CD4-positive, alpha-beta T cell (primary cell): Measurements from ENCODE around the gene MECP2. TPM values are rescaled to one million over a fixed set of nuclear protein-coding genes. Genes with fewer than 3 reads are reported as not detected.
A peak's percentile ranks its signal among the peaks of the same experiment; 100 is the strongest.

ENCODE experiments used
- ATAC-seq: fragments of 200-7000 bp; cut with Tn5 transposase; one replicate; pipeline ENCODE4 v1.10.0; 2022; ENCODE audit warnings: mild to moderate bottlenecking; ENCODE audit not compliant: poor library complexity
- CTCF ChIA-PET: fragments of 350-600 bp; sonication (Branson Sonifier 250); formaldehyde crosslinking; loops from one replicate; lab custom pipeline; 2021; ENCODE audit warnings: antibody characterized with exemption, inconsistent platforms; lab: Charles Lee
- POLR2A ChIA-PET: fragments of 350-600 bp; sonication (Branson Sonifier 250); formaldehyde crosslinking; loops from one replicate; lab custom pipeline; 2021; ENCODE audit warnings: antibody characterized with exemption, inconsistent platforms; lab: Charles Lee
- DNase-seq, 14 experiments: peaks; one replicate each; pipeline ENCODE4 v3.0.0-alpha.2; 2013 to 2020; ENCODE audit warnings: mixed read lengths in 2 of 14
- H3K27ac ChIP-seq, 2 donors: one replicate each; pipeline versions ENCODE4 v1.5.1 to v1.7.0; 2013; ENCODE audit warnings: low read length in 2 of 2, low read depth in 1 of 2, mild to moderate bottlenecking in 1 of 2
- H3K27me3 ChIP-seq, 2 experiments: 1 replicate in 1 of 2; 2 replicates in 1 of 2; pipeline versions ENCODE4 v1.6.1 to v1.7.0; 2013; ENCODE audit warnings: low read length in 2 of 2, control low read depth in 1 of 2, mild to moderate bottlenecking in 1 of 2, moderate library complexity in 1 of 2; ENCODE audit not compliant: insufficient read depth in 2 of 2, control insufficient read depth in 1 of 2
- H3K36me3 ChIP-seq: one replicate; pipeline ENCODE4 v1.6.1; 2013; ENCODE audit warnings: low read length, control low read depth; ENCODE audit not compliant: insufficient read depth
- H3K4me1 ChIP-seq: one replicate; pipeline ENCODE4 v1.6.1; 2013; ENCODE audit warnings: low read length, control low read depth; ENCODE audit not compliant: insufficient read depth
- H3K4me3 ChIP-seq: one replicate; pipeline ENCODE4 v1.5.1; 2013; ENCODE audit warnings: mild to moderate bottlenecking, low read length, moderate library complexity
- H3K9me3 ChIP-seq, 2 experiments: 1 replicate in 1 of 2; 2 replicates in 1 of 2; pipeline versions ENCODE4 v1.6.1 to v1.7.0; 2013; ENCODE audit warnings: low read length in 2 of 2, mild to moderate bottlenecking in 2 of 2, control low read depth in 1 of 2, moderate library complexity in 1 of 2; ENCODE audit not compliant: control insufficient read depth in 1 of 2, insufficient read depth in 1 of 2
- H3K27ac Mint-ChIP-seq: one replicate; pipeline ENCODE4 v1.8.0; 2020; ENCODE audit warnings: mixed read lengths
- H3K27me3 Mint-ChIP-seq: one replicate; pipeline ENCODE4 v1.8.0; 2021; ENCODE audit warnings: mixed read lengths
- H3K36me3 Mint-ChIP-seq: one replicate; pipeline ENCODE4 v1.8.0; 2021; ENCODE audit warnings: low read depth, mixed read lengths
- H3K4me1 Mint-ChIP-seq: one replicate; pipeline ENCODE4 v1.8.0; 2021; ENCODE audit warnings: low read depth, mixed read lengths
- H3K4me3 Mint-ChIP-seq: one replicate; pipeline ENCODE4 v1.8.0; 2020; ENCODE audit warnings: mild to moderate bottlenecking, mixed read lengths
- H3K9me3 Mint-ChIP-seq: one replicate; pipeline ENCODE4 v1.8.0; 2020; ENCODE audit warnings: mixed read lengths
- intact Hi-C, 2 experiments: fragments of 100-400 bp; cut with DNase I in 1 of 2; cut with micrococcal nuclease in 1 of 2; formaldehyde crosslinking; loops; one replicate each; pipeline versions ENCODE4 v1.15.1 to v1.9.0; 2023 to 2025; cut with DNase I, micrococcal nuclease
- total RNA-seq, 174 experiments: library from RNA in 2 of 174; stranded (reverse) in 2 of 174; gene quantifications; one replicate each; pipeline ENCODE4 v1.2.3 and lab custom pipeline; 2021 to 2026
- TF ChIP-seq, protein P1 (sequence below): fragments of 200-600 bp; IDR thresholded peaks from one replicate; pipeline ENCODE4 v1.8.0; 2022; ENCODE audit warnings: antibody characterized with exemption, mild to moderate bottlenecking

MECP2 gene
- total RNA-seq, 2 experiments from 2014 or later, result 120 to 133 TPM

GRCh38 chrX:154033848-154034247, 63.7 kb downstream of the MECP2 start:
- no peaks in the 10 kb centered on the region for H3K27me3 Mint-ChIP-seq

GRCh38 chrX:154032653-154033052, 64.9 kb downstream of the MECP2 start:
- intact Hi-C loops, result no loop called here
- Mint-ChIP-seq H3K27me3 (no peaks in the 10 kb centered on the region), H3K4me1 (peaks cover 11% of the 10 kb centered on the region), H3K4me3 (no peak overlapping the region), H3K9me3 (no peaks in the 10 kb centered on the region), H3K36me3 (peaks cover 74% of the 10 kb centered on the region), H3K27ac (no peak overlapping the region)
- no peak overlapping the region for H3K27ac ChIP-seq
- no peak for ATAC-seq
- ChIA-PET CTCF (no interaction called here), POLR2A (no interaction called here)
- peaks cover 50% of the 10 kb centered on the region for H3K36me3 ChIP-seq
- H3K27me3 ChIP-seq, result no peaks in the 10 kb centered on the region
- TF ChIP-seq, protein P1, sequence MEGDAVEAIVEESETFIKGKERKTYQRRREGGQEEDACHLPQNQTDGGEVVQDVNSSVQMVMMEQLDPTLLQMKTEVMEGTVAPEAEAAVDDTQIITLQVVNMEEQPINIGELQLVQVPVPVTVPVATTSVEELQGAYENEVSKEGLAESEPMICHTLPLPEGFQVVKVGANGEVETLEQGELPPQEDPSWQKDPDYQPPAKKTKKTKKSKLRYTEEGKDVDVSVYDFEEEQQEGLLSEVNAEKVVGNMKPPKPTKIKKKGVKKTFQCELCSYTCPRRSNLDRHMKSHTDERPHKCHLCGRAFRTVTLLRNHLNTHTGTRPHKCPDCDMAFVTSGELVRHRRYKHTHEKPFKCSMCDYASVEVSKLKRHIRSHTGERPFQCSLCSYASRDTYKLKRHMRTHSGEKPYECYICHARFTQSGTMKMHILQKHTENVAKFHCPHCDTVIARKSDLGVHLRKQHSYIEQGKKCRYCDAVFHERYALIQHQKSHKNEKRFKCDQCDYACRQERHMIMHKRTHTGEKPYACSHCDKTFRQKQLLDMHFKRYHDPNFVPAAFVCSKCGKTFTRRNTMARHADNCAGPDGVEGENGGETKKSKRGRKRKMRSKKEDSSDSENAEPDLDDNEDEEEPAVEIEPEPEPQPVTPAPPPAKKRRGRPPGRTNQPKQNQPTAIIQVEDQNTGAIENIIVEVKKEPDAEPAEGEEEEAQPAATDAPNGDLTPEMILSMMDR, result no peak
- no peak for DNase-seq
- H3K4me1 ChIP-seq, result peaks cover 19% of the 10 kb centered on the region
- H3K9me3 ChIP-seq, result no peaks in the 10 kb centered on the region
- H3K4me3 ChIP-seq, result no peak overlapping the region

More at GRCh38 chrX:154033848-154034247, 63.7 kb downstream of the MECP2 start:
- Mint-ChIP-seq H3K27ac (peak overlapping the region; percentile 30), H3K4me1 (peaks cover 11% of the 10 kb centered on the region), H3K4me3 (no peak overlapping the region), H3K36me3 (peaks cover 63% of the 10 kb centered on the region), H3K9me3 (no peaks in the 10 kb centered on the region)
- intact Hi-C loops, result no loop called here
- Histone ChIP-seq H3K36me3 (peaks cover 44% of the 10 kb centered on the region), H3K27ac (no peak overlapping the region), H3K4me3 (no peak overlapping the region), H3K27me3 (no peaks in the 10 kb centered on the region), H3K4me1 (peaks cover 15% of the 10 kb centered on the region), H3K9me3 (no peaks in the 10 kb centered on the region)
- DNase-seq (no peak), ATAC-seq (no peak)
- TF ChIP-seq, protein P1, result no peak
- POLR2A ChIA-PET, result no interaction called here
- CTCF ChIA-PET, result no interaction called here

DNA sequence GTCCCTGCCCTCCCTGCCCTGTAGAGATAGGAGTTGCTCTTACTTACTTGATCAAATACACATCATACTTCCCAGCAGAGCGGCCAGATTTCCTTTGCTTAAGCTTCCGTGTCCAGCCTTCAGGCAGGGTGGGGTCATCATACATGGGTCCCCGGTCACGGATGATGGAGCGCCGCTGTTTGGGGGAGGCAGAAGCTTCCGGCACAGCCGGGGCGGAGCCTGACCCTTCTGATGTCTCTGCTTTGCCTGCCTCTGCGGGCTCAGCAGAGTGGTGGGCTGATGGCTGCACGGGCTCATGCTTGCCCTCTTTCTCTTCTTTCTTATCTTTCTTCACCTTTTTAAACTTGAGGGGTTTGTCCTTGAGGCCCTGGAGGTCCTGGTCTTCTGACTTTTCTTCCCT, 65.4 kb downstream of the MECP2 start:
- Histone ChIP-seq H3K9me3 (no peaks in the 10 kb centered on the region), H3K27me3 (no peaks in the 10 kb centered on the region), H3K4me1 (peaks cover 19% of the 10 kb centered on the region), H3K27ac (no peak overlapping the region), H3K36me3 (peaks cover 54% of the 10 kb centered on the region), H3K4me3 (no peak overlapping the region)
- TF ChIP-seq, protein P1, result no peak
- Mint-ChIP-seq H3K36me3 (peaks cover 76% of the 10 kb centered on the region), H3K27ac (no peak overlapping the region), H3K4me1 (peaks cover 11% of the 10 kb centered on the region), H3K4me3 (no peak overlapping the region), H3K9me3 (no peaks in the 10 kb centered on the region), H3K27me3 (no peaks in the 10 kb centered on the region)
- ChIA-PET POLR2A (no interaction called here), CTCF (no interaction called here)
- ATAC-seq (no peak), DNase-seq (no peak)
- intact Hi-C loops, result no loop called here
